ENCODE measurements around the gene S100A5. TPM values are rescaled to one million over a fixed set of nuclear protein-coding genes. Genes with fewer than 3 reads are reported as not detected.

Gene S100A5
- total and polyA plus RNA-seq, 9 of the 15 experiments (the other 6 are each of a cell fraction or from before 2014, with no cell fraction given), result 0.56 to 1.4 (median 0.64) TPM; not detected in 5

- TF ChIP-seq E2F3 (CRISPR knock-in tag; IDR thresholded peaks at IDR 0.05) (no peak), ZEB2 (IDR thresholded peaks at IDR 0.05) (no peak), PTRF (tag; IDR thresholded peaks at IDR 0.05) (no peak), SMARCE1 (IDR thresholded peaks at IDR 0.05) (0 out of 2 replicates have a peak, but pooled peaks have one; percentile 18), ZNF644 (tag; IDR thresholded peaks at IDR 0.05; ENCODE audit: low read depth) (no peak), SRF (CRISPR knock-in tag; IDR thresholded peaks at IDR 0.05) (no peak), TAF15 (IDR thresholded peaks at IDR 0.05; ENCODE audit: low read depth, low read length) (no peak), DPF2 (IDR thresholded peaks at IDR 0.05) (0 out of 2 replicates have a peak, but pooled peaks have one; percentile 25), HDAC2 (IDR thresholded peaks at IDR 0.05) (no peak; the same call in 1 of the 2 replicates), ZNF12 (CRISPR knock-in tag; IDR thresholded peaks at IDR 0.05) (no peak)
Measured at GRCh38 chr1:153538315-153538821, 2.4 kb downstream of the S100A5 start (continued).

GRCh38 chr1:153537376-153537730 lies 3.4 kb downstream of the S100A5 start:
- Histone ChIP-seq H3K9me1 (ENCODE audit: control insufficient read depth, insufficient read depth, low read length) (no peaks in the 10 kb centered on the region), H2AFZ (ENCODE audit: low read depth, low read length) (peak overlapping the region; percentile 85; the same call in 1 of the 2 replicates), H3K4me1 (replicated peaks in 1 of 2; ENCODE audit: control insufficient read depth in 2 of 2, insufficient read depth in 2 of 2, low read length in 2 of 2) (peaks cover 67 to 72% of the 10 kb centered on the region in 2 experiments), H3K79me2 (ENCODE audit: control insufficient read depth, insufficient read depth, low read length) (no peaks in the 10 kb centered on the region; the same call in 2 of the 3 replicates), H3K36me3 (ENCODE audit: control insufficient read depth, insufficient read depth, low read length) (no peaks in the 10 kb centered on the region), H3K4me3 (no peak overlapping the region), H3K9ac (ENCODE audit: insufficient read depth in 1 of 2, low read depth in 2 of 2, low read length in 2 of 2) (peak overlapping the region in 1 of 2 experiments; percentile 62; a peak in 2 of 4 replicates), H3K27ac (ENCODE audit: extremely low read depth, low read depth, low read length) (no peak overlapping the region), H3K4me2 (ENCODE audit: insufficient read depth, low read length) (no peak overlapping the region), H3K27me3 (ENCODE audit: control insufficient read depth in 2 of 2, insufficient read depth in 2 of 2, low read length in 2 of 2) (no peaks in the 10 kb centered on the region), H4K20me1 (replicated peaks; ENCODE audit: control insufficient read depth, insufficient read depth, low read length) (no peaks in the 10 kb centered on the region), H3K9me3 (replicated peaks; ENCODE audit: control insufficient read depth, insufficient read depth, low read depth, low read length) (no peaks in the 10 kb centered on the region)
- intact Hi-C loops (cut with micrococcal nuclease) (no loop called here), in situ Hi-C loops (cut with MboI) (no loop called here)
- ATAC-seq (no peak), DNase-seq (ENCODE audit: extremely low read depth in 1 of 4, low spot score in 3 of 4) (peak in 1 of 4 experiments; percentile 2), FAIRE-seq (no peak)
- TF ChIP-seq ZNF134 (CRISPR knock-in tag; conservative IDR thresholded peaks at IDR 0.05) (no peak), CUX1 (CRISPR knock-in tag; IDR thresholded peaks at IDR 0.05) (no peak), CBFA2T2 (conservative IDR thresholded peaks at IDR 0.05) (no peak), WHSC1 (IDR thresholded peaks at IDR 0.05; ENCODE audit: low read length) (no peak)
- 91% methylated on average over 6 of the region's 6 CpGs for WGBS (ENCODE audit: insufficient coverage, low coverage, missing lambda C conversion rate)
- no TSS peak for BruUV-seq (replicated peaks)
- ChIA-PET POLR2A (interaction anchor here (0.9 to 1.0 kb wide), 3 partner anchors 8 to 90 kb away, joined by 3 to 4 read pairs (median 3); partner anchors contain the start of genes S100A1, S100A13 and S100A4), CTCF (ENCODE audit: low intra/inter-chr PET ratio) (interaction anchor here (1.5 kb wide), 1 partner anchor 32 kb away, joined by 5 read pairs; no protein-coding TSS in a partner anchor)

Data from K562 (cell line).